ENCODE data around the gene LAD1.

The LAD1 gene, protein sequence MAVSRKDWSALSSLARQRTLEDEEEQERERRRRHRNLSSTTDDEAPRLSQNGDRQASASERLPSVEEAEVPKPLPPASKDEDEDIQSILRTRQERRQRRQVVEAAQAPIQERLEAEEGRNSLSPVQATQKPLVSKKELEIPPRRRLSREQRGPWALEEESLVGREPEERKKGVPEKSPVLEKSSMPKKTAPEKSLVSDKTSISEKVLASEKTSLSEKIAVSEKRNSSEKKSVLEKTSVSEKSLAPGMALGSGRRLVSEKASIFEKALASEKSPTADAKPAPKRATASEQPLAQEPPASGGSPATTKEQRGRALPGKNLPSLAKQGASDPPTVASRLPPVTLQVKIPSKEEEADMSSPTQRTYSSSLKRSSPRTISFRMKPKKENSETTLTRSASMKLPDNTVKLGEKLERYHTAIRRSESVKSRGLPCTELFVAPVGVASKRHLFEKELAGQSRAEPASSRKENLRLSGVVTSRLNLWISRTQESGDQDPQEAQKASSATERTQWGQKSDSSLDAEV

DNA sequence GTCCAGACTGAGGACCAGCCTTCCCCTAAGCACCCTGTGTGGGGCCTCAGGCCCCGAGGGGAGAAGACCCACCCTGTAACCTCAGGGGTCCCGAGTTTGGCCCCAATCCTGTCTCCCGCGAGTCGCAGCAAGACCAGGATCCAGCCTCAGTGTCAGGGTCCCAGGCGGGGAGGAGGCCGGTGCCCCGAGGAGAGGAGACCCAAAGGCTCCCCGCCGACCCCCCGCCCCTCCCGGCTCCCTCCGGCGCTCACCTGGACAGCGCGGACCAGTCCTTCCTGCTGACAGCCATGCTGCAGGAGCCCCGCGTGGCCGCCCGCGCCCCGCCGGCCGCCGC lies at the start of gene LAD1:
LAD1 (minus strand) TSS at position 307 of the 334 bp plus-strand sequence; CDS start at position 289, 18 bp downstream.
- FAIRE-seq (no peak), DNase-seq (ENCODE audit: insufficient read length, low spot score) (no peak)
- TF ChIP-seq, protein P1, sequence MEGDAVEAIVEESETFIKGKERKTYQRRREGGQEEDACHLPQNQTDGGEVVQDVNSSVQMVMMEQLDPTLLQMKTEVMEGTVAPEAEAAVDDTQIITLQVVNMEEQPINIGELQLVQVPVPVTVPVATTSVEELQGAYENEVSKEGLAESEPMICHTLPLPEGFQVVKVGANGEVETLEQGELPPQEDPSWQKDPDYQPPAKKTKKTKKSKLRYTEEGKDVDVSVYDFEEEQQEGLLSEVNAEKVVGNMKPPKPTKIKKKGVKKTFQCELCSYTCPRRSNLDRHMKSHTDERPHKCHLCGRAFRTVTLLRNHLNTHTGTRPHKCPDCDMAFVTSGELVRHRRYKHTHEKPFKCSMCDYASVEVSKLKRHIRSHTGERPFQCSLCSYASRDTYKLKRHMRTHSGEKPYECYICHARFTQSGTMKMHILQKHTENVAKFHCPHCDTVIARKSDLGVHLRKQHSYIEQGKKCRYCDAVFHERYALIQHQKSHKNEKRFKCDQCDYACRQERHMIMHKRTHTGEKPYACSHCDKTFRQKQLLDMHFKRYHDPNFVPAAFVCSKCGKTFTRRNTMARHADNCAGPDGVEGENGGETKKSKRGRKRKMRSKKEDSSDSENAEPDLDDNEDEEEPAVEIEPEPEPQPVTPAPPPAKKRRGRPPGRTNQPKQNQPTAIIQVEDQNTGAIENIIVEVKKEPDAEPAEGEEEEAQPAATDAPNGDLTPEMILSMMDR (IDR thresholded peaks at IDR 0.05; ENCODE audit: insufficient read depth, missing control alignments): no peak

DNA sequence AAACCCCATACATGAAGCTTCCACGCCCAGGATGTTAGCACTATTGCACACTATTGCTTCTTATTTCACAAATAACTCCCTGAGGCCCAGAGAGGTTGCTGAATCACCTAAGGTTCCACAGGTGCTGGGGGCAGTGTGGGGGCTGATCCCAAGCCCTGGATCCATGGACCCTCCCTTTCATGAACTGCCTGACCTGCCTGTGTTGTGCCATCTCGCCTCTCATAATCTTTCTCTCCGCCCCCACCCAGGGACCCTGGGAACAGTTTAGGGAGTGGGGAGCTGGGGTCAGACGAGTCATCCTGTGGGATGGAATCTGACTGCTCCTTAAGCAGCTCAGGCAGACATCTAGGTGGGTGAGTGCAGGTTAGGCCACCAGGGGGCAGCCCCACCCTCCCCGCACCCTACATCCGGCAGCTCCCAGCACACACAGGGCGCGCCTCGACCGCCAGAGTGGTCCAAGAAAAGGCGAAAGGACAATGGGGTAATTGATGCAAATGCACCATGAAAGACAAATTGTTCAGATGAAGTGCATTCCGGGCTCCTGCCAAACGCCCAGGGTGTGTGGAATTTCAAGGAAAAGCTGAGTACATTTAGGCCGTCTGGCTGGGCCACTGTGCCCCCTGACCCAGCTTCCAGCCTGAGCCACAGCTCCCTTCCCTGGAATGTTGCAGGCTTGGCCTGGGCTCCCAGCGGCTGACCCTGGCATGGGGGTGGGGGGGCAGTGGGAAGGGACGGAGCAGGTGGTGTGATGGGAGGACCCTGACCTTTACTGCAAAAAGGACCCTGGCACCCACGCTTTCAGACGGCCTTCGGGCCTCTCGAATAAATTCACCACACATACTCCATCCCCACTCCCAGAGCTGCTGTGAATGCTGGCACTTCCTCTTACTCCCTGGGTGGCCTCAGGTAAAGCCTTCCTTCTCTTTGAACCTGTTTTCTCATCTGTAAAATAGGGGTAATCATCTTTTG lies 49.1 kb upstream of the LAD1 start:
- DNase-seq (ENCODE audit: insufficient read length, low spot score): peak; percentile 98
- no peak for FAIRE-seq
- TF ChIP-seq, protein P1 (IDR thresholded peaks at IDR 0.05; ENCODE audit: insufficient read depth, missing control alignments): peak; percentile 89

DNA sequence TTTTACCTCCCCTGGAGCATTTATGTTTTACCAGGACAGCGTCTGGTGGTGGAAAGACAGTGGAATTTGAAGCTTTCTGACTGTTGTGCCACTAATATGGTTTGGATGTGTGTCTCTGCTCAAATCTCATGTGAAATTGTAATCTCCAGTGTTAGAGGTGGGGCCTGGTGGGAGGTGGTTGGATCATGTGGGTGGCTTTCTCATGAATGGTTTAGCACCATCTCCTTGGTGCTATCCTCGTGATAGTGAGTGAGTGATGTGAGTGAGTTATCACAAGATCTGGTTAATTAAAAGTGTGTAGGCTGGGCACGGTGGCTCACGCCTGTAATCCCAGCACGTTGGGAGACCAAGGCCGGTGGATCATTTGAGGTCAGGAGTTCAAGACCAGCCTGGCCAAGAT lies 46.2 kb upstream of the LAD1 start:
- DNase-seq (ENCODE audit: insufficient read length, low spot score): no peak
- FAIRE-seq: no peak
- TF ChIP-seq, protein P1 (IDR thresholded peaks at IDR 0.05; ENCODE audit: insufficient read depth, missing control alignments): no peak

DNA sequence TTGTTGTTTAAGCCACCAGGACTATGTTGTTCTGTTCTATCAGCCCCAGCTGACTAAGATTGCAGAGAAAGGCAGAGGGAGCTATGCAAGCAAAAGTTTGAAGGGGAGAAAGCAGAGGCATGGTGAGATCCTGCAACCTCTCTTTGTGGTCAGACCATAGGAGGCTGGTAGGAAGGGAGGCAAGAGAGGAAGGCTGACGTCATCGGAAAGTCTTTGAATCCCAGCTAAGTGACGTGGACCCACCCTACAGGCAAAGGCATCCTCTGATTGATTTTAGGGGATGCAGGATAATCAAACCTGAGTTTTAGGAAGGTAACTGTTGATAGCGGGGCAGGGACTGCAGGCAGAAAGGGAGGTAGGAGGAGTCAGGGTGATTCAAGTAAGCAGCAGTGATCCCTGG lies 45.7 kb upstream of the LAD1 start:
- TF ChIP-seq, protein P1 (IDR thresholded peaks at IDR 0.05; ENCODE audit: insufficient read depth, missing control alignments): no peak
- DNase-seq (ENCODE audit: insufficient read length, low spot score): no peak
- FAIRE-seq: no peak

DNA sequence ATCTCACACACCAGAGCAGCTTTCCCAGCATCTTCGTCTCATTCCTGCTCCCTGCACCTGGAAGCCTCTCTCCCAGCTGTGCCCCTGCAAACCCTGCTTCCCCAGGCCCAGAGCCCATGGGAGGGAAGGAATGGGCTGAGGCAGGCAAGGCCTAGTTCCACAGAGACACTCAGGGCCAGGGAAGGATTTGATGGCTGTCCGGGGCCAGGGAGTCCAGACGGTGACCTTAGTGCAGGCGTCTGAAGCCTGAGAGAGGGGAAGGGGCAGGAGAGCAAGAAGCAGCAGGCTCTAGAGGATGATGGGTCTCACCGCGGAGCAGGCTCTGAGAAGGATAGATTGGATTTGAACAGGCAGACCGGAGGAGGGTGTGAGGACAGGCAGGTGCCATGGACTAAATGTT lies 44.6 kb upstream of the LAD1 start:
- no peak for FAIRE-seq
- TF ChIP-seq, protein P1 (IDR thresholded peaks at IDR 0.05; ENCODE audit: insufficient read depth, missing control alignments): no peak
- DNase-seq (ENCODE audit: insufficient read length, low spot score): no peak

DNA sequence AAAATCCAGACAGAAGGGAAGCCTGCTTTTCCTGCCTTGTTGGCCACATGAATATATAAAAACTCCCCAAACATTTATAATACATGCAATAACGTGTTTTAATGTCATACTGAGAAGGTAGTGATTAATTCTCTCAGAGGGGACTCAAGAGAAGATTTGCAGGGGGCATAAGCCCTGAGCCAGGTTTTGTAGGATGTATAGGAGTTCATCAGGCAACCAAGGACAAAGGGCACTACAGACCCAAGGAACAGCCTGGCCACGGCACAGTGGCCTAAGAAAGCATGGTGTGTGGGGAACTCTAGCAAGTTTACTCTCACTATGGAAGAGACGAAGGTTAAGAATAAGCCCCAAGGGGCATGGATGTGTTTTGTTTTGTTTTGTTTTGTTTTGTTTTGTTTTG lies 37.8 kb upstream of the LAD1 start:
- FAIRE-seq (no peak), DNase-seq (ENCODE audit: insufficient read length, low spot score) (no peak)
- TF ChIP-seq, protein P1 (IDR thresholded peaks at IDR 0.05; ENCODE audit: insufficient read depth, missing control alignments): no peak

All from D721Med (cell line).